Measurements from ENCODE around the gene MTERF4. TPM values are rescaled to one million over a fixed set of nuclear protein-coding genes. Genes with fewer than 3 reads are reported as not detected.

The MTERF4 gene
- total and polyA plus RNA-seq, 2 of the 8 experiments (the other 6 are each of a cell fraction or from before 2014, with no cell fraction given): 25.9 to 28.5 TPM

GRCh38 chr2:241120440-241120839 is 18.4 kb upstream of the MTERF4 start:
- no peaks in the 10 kb centered on the region for H3K27me3 ChIP-seq (replicated peaks in 1 of 4; ENCODE audit: control insufficient read depth in 3 of 4, extremely low read depth in 1 of 4, insufficient read depth in 3 of 4, low read length in 3 of 4)
- no peak overlapping the region for H3K4ac ChIP-seq (replicated peaks; ENCODE audit: insufficient read length, low read depth, low read length)
- DNase-seq (ENCODE audit: low read depth in 1 of 2, low spot score in 2 of 2) (no peak), FAIRE-seq (no peak)
- no peak overlapping the region for H2BK12ac ChIP-seq (ENCODE audit: low read depth, low read length)
- H3K36me3 ChIP-seq (ENCODE audit: control insufficient read depth in 2 of 4, insufficient read depth in 4 of 4, low read length in 3 of 4): peaks cover 0 to 16% (median 4%) of the 10 kb centered on the region in 4 experiments; a peak in 6 of 8 replicates
- no peak overlapping the region for H3K14ac ChIP-seq (ENCODE audit: insufficient read length)
- no peaks in the 10 kb centered on the region for H3K79me1 ChIP-seq (ENCODE audit: low read depth, low read length)
- H4K5ac ChIP-seq (ENCODE audit: insufficient read length, low read depth, low read length): no peak overlapping the region
- no peak overlapping the region for H3K9ac ChIP-seq (replicated peaks in 1 of 4; ENCODE audit: extremely low read depth in 1 of 4, low read depth in 3 of 4, low read length in 3 of 4)
- no peaks in the 10 kb centered on the region for H3K23me2 ChIP-seq (ENCODE audit: low read depth, low read length)
- no peak overlapping the region for H2BK120ac ChIP-seq (replicated peaks; ENCODE audit: low read depth, low read length)
- WGBS, 2 experiments (ENCODE audit: extremely low coverage in 1 of 2, insufficient coverage in 1 of 2, insufficient read length in 1 of 2, insufficient replicate concordance in 2 of 2, low coverage in 1 of 2, low lambda C conversion rate in 2 of 2, missing lambda C conversion rate in 1 of 2): 93% methylated on average over 2 of the region's 2 CpGs; no CpG with 5 or more reads in 1 of the 2 experiments
- no peak overlapping the region for H3K4me3 ChIP-seq (ENCODE audit: extremely low read depth in 1 of 4, insufficient read depth in 2 of 4, low read depth in 3 of 4, low read length in 4 of 4)
- no peak overlapping the region for H3K23ac ChIP-seq (ENCODE audit: insufficient read length)
- H2AK5ac ChIP-seq (ENCODE audit: low read depth, low read length): no peak overlapping the region
- ChIA-PET CTCF (ENCODE audit: partially characterized antibody) (no interaction called here), POLR2A (ENCODE audit: partially characterized antibody) (no interaction called here)
- no peak overlapping the region for H4K91ac ChIP-seq (replicated peaks; ENCODE audit: insufficient read length, low read length)
- H4K8ac ChIP-seq (ENCODE audit: extremely low read depth, insufficient read depth, low read length): no peak overlapping the region
- H2AFZ ChIP-seq (ENCODE audit: low read length): no peak overlapping the region
- no peak overlapping the region for H2BK20ac ChIP-seq (ENCODE audit: low read length)
- no peak overlapping the region for H3K4me2 ChIP-seq (ENCODE audit: insufficient read depth in 1 of 2, low read depth in 2 of 2, low read length in 2 of 2)
- H3K79me2 ChIP-seq (ENCODE audit: control insufficient read depth in 1 of 2, insufficient read depth in 2 of 2, low read length in 2 of 2): no peaks in the 10 kb centered on the region
- H3K9me3 ChIP-seq (ENCODE audit: insufficient read depth in 2 of 2, low read depth in 1 of 2, low read length in 1 of 2): no peaks in the 10 kb centered on the region
- peaks cover 0 to 1% of the 10 kb centered on the region in 2 experiments for H4K20me1 ChIP-seq (replicated peaks in 1 of 2; ENCODE audit: control insufficient read depth in 1 of 2, insufficient read depth in 2 of 2, low read length in 2 of 2)
- no peaks in the 10 kb centered on the region for H3K4me1 ChIP-seq (replicated peaks in 1 of 4; ENCODE audit: control insufficient read depth in 3 of 4, insufficient read depth in 4 of 4, low read length in 3 of 4)
- H2BK5ac ChIP-seq (ENCODE audit: low read depth, low read length): no peak overlapping the region
- H3K27ac ChIP-seq (ENCODE audit: low read depth, low read length): no peak overlapping the region
- H3K18ac ChIP-seq (ENCODE audit: extremely low read depth, low read length): no peak overlapping the region
- no peak overlapping the region for H3K56ac ChIP-seq (replicated peaks; ENCODE audit: insufficient read length, low read depth, low read length)
- no peak overlapping the region for H2BK15ac ChIP-seq (ENCODE audit: low read length)
- TF ChIP-seq EP300 (IDR thresholded peaks at IDR 0.05; ENCODE audit: borderline replicate concordance in 1 of 2, low read depth in 2 of 2, low read length in 2 of 2) (no peak), ASH2L (IDR thresholded peaks at IDR 0.05; ENCODE audit: low read length) (no peak), CBX5 (IDR thresholded peaks at IDR 0.05; ENCODE audit: low read depth, low read length) (no peak), POLR2AphosphoS5 (IDR thresholded peaks at IDR 0.05; ENCODE audit: low read depth, low read length) (no peak), CEBPB (IDR thresholded peaks at IDR 0.05; ENCODE audit: low read depth, low read length) (no peak), POU5F1 (IDR thresholded peaks at IDR 0.05; ENCODE audit: low read depth, low read length) (no peak), PHF8 (conservative IDR thresholded peaks at IDR 0.05; ENCODE audit: low read depth, low read length) (no peak), BACH1 (IDR thresholded peaks at IDR 0.05; ENCODE audit: low read length) (no peak), SP2 (IDR thresholded peaks at IDR 0.05; ENCODE audit: low read length) (no peak), GTF2F1 (IDR thresholded peaks at IDR 0.05; ENCODE audit: borderline replicate concordance, low read depth, low read length) (no peak), KDM1A (IDR thresholded peaks at IDR 0.05; ENCODE audit: borderline replicate concordance, low read length) (no peak), ATF2 (IDR thresholded peaks at IDR 0.05; ENCODE audit: low read length) (no peak), HDAC6 (IDR thresholded peaks at IDR 0.05; ENCODE audit: low read depth, low read length) (no peak), EGR1 (IDR thresholded peaks at IDR 0.05; ENCODE audit: borderline replicate concordance, low read depth, low read length) (no peak)

Measured in H1 (cell line).